PC-3 (cell line): ENCODE data around the gene HNF1A.

Experiments
- CTCF ChIP-seq: fragments of 300-600 bp; sonication (generic); conservative IDR thresholded peaks from 2 replicates; pipeline ENCODE4 v1.5.1; 2017; ENCODE audit warnings: antibody characterized with exemption, low read depth, mild to moderate bottlenecking, low read length
- EZH2 ChIP-seq: fragments of 300-600 bp; sonication (generic); IDR thresholded peaks from one replicate; pipeline ENCODE4 v1.6.1; 2017; ENCODE audit warnings: antibody characterized with exemption, mild to moderate bottlenecking, low read length; ENCODE audit not compliant: unreplicated experiment
- EZH2phosphoT487 ChIP-seq: fragments of 300-600 bp; sonication (generic); IDR thresholded peaks from 2 replicates; pipeline ENCODE4 v1.6.1; 2018; ENCODE audit warnings: mild to moderate bottlenecking, antibody characterized with exemption, low read length, borderline replicate concordance

- TF ChIP-seq EZH2phosphoT487 (no peak), EZH2 (no peak), CTCF (no peak)
These were observed 4.3 kb downstream of the HNF1A start for GRCh38 chr12:120982659-120983058.
